SJCRH30 (cell line): ENCODE results near the gene KLHDC3. TPM values are rescaled to one million over a fixed set of nuclear protein-coding genes. Genes with fewer than 3 reads are reported as not detected.
"Not testable (repeated sequence)": the region's sequence is repeated elsewhere in the genome, so short reads cannot be mapped to it uniquely, and the experiment has no call there.

Experiments
- DNase-seq, 2 experiments: peaks; one replicate each; pipeline ENCODE4 v3.0.0-alpha.2; 2015 to 2020
- H3K27ac ChIP-seq: fragments of 250-450 bp; sonication (Bioruptor Pico); 2 replicates; pipeline ENCODE4 v1.5.1; 2020; ENCODE audit warnings: mild to moderate bottlenecking, moderate library complexity
- H3K27me3 ChIP-seq: fragments of 250-450 bp; sonication (Bioruptor Pico); 2 replicates; pipeline ENCODE4 v1.5.1; 2020; ENCODE audit warnings: mild to moderate bottlenecking, moderate library complexity
- H3K36me3 ChIP-seq: fragments of 250-450 bp; sonication (Bioruptor Pico); 2 replicates; pipeline ENCODE4 v1.5.1; 2020; ENCODE audit warnings: mild to moderate bottlenecking, moderate library complexity
- H3K4me1 ChIP-seq: fragments of 250-450 bp; sonication (Bioruptor Pico); 2 replicates; pipeline ENCODE4 v1.5.1; 2020; ENCODE audit warnings: mild to moderate bottlenecking, moderate library complexity
- H3K4me3 ChIP-seq: fragments of 250-450 bp; sonication (Bioruptor Pico); 2 replicates; pipeline ENCODE4 v1.5.1; 2020; ENCODE audit warnings: mild to moderate bottlenecking, moderate library complexity
- H3K9me3 ChIP-seq: fragments of 250-450 bp; sonication (Bioruptor Pico); replicated peaks from 2 replicates; pipeline ENCODE4 v1.5.1; 2020; ENCODE audit warnings: mild to moderate bottlenecking, moderate library complexity
- total RNA-seq: library from RNA; depleted of rRNA; stranded (reverse); fragments of >200 nt; shearing (Covaris generic); gene quantifications from 2 replicates; pipeline ENCODE4 v1.2.3, GENCODE V29; 2014

KLHDC3 gene
- total RNA-seq, 1 experiment from 2014 or later = 115 TPM

GRCh38 chr6:43032326-43032725, 18.3 kb downstream of the KLHDC3 start:
- H3K27ac ChIP-seq = no peak overlapping the region
- no peak for DNase-seq
- no peak overlapping the region for H3K4me3 ChIP-seq
- peaks cover 57% of the 10 kb centered on the region for H3K36me3 ChIP-seq
- no peaks in the 10 kb centered on the region for H3K9me3 ChIP-seq
- no peaks in the 10 kb centered on the region for H3K4me1 ChIP-seq
- no peaks in the 10 kb centered on the region for H3K27me3 ChIP-seq

GRCh38 chr6:43033496-43034189, 19.6 kb downstream of the KLHDC3 start:
- Histone ChIP-seq H3K27me3 (no peaks in the 10 kb centered on the region), H3K27ac (no peak overlapping the region), H3K4me1 (no peaks in the 10 kb centered on the region), H3K9me3 (no peaks in the 10 kb centered on the region), H3K36me3 (peaks cover 51% of the 10 kb centered on the region), H3K4me3 (no peak overlapping the region)
- no peak for DNase-seq

DNA sequence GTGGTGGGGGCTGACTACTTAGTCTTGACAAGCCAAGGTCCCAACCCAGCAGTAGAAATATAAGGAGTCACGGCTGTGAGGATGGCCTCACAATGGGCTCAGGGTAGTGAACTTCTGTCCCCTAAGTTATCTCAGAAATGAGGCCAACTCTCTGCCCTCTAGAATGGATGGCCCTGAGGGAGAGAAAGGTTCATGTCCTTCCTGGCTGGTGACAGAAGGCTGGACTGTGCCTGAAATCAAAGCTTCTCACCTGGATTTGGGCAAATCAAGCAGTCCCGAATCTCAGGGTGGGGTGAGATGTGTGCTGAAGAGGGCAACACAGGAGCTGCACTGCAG, 20.1 kb downstream of the KLHDC3 start:
- Histone ChIP-seq H3K27me3 (no peaks in the 10 kb centered on the region), H3K9me3 (no peaks in the 10 kb centered on the region), H3K27ac (no peak overlapping the region), H3K36me3 (peaks cover 46% of the 10 kb centered on the region), H3K4me3 (no peak overlapping the region), H3K4me1 (no peaks in the 10 kb centered on the region)
- DNase-seq = no peak

GRCh38 chr6:43035495-43036194, 21.6 kb downstream of the KLHDC3 start:
- H3K27ac ChIP-seq = no peak overlapping the region
- H3K9me3 ChIP-seq = no peaks in the 10 kb centered on the region
- no peak overlapping the region for H3K4me3 ChIP-seq
- no peak for DNase-seq
- no peaks in the 10 kb centered on the region for H3K4me1 ChIP-seq
- no peaks in the 10 kb centered on the region for H3K27me3 ChIP-seq
- peaks cover 31% of the 10 kb centered on the region for H3K36me3 ChIP-seq

DNA sequence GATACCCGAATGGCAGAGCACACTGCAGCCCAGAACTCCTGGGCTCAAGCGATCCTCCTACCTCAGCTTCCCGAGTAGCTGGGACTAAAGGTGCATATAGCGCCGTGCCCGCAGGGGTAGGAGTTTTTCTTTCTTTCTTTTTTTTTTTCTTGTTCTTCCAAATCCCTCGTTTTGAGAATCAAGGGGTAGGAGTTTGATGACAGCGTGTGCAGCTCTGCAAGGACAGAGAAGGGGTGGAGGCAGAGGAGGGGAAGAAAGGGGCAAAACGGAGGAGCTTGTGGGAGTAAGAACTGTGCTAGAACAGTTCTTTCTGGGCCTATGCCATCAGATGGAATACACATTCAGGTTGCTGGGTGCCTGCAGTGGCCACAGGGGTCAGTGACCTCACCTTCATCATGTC, 22.7 kb downstream of the KLHDC3 start:
- no peak for DNase-seq
- H3K27ac ChIP-seq = no peak overlapping the region
- no peak overlapping the region for H3K4me3 ChIP-seq
- H3K4me1 ChIP-seq = no peaks in the 10 kb centered on the region
- no peaks in the 10 kb centered on the region for H3K27me3 ChIP-seq
- H3K9me3 ChIP-seq = no peaks in the 10 kb centered on the region
- H3K36me3 ChIP-seq = peaks cover 26% of the 10 kb centered on the region

DNA sequence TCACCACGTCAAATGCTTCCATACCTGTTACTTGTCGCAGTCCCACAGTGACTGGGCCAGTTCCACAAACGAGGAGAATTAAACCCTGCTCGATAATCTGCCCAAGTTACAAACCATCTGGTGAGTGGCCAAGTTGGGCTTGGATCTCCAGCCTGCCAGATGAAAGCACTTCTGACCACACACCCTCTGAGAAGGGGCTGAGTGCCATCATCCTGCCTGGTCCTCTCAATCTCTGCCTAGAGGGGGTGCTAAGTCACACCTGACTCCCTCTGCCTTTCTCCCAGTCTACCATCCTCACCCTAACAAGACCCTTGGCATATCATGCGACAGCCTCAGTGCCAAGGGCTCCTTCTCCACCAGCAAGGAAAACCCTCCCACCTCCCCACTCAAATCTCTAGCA, 23.1 kb downstream of the KLHDC3 start:
- H3K4me3 ChIP-seq = no peak overlapping the region
- no peaks in the 10 kb centered on the region for H3K4me1 ChIP-seq
- peaks cover 26% of the 10 kb centered on the region for H3K36me3 ChIP-seq
- H3K27me3 ChIP-seq = no peaks in the 10 kb centered on the region
- H3K9me3 ChIP-seq = no peaks in the 10 kb centered on the region
- DNase-seq = no peak
- H3K27ac ChIP-seq = no peak overlapping the region

GRCh38 chr6:43037706-43038105, 23.7 kb downstream of the KLHDC3 start:
- Histone ChIP-seq H3K4me3 (no peak overlapping the region), H3K9me3 (no peaks in the 10 kb centered on the region), H3K27ac (no peak overlapping the region), H3K27me3 (no peaks in the 10 kb centered on the region), H3K4me1 (no peaks in the 10 kb centered on the region), H3K36me3 (peaks cover 30% of the 10 kb centered on the region)
- DNase-seq = no peak

GRCh38 chr6:43038727-43039126, 24.7 kb downstream of the KLHDC3 start:
- Histone ChIP-seq H3K36me3 (peaks cover 24% of the 10 kb centered on the region), H3K4me1 (no peaks in the 10 kb centered on the region), H3K4me3 (no peak overlapping the region), H3K27me3 (no peaks in the 10 kb centered on the region), H3K9me3 (no peaks in the 10 kb centered on the region), H3K27ac (no peak overlapping the region)
- no peak for DNase-seq

GRCh38 chr6:43040542-43041257, 26.7 kb downstream of the KLHDC3 start:
- DNase-seq = no peak
- Histone ChIP-seq H3K36me3 (peaks cover 22% of the 10 kb centered on the region), H3K27me3 (no peaks in the 10 kb centered on the region), H3K4me1 (no peaks in the 10 kb centered on the region), H3K27ac (no peak overlapping the region), H3K4me3 (no peak overlapping the region), H3K9me3 (no peaks in the 10 kb centered on the region)

DNA sequence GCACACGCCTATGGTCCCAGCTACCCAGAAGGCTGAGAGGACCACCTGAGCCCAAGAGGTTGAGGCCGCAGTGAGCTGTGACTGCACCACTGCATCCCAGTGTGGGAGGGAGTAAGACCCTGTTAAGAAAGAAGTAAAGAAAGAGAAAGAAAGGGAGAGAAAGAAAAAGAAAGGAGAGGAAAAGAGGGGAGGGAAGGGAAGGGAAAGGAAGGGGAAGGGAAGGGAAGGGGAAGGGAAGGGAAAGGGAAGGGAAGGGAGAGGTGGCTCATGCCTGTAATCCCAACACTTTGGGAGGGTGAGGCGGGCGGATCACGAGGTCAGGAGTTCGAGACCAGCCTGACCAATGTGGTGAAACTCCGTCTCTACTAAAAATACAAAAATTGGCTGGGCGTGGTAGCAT, 27.4 kb downstream of the KLHDC3 start:
- DNase-seq, H3K27ac ChIP-seq, H3K4me3 ChIP-seq, H3K9me3 ChIP-seq, H3K4me1 ChIP-seq, H3K27me3 ChIP-seq: not testable (repeated sequence)
- H3K36me3 ChIP-seq = peaks cover 15% of the 10 kb centered on the region

GRCh38 chr6:43043310-43043709, 29.3 kb downstream of the KLHDC3 start:
- Histone ChIP-seq H3K4me3 (no peak overlapping the region), H3K36me3 (peaks cover 7% of the 10 kb centered on the region), H3K4me1 (no peaks in the 10 kb centered on the region), H3K27ac (no peak overlapping the region), H3K9me3 (no peaks in the 10 kb centered on the region), H3K27me3 (no peaks in the 10 kb centered on the region)
- DNase-seq = no peak

DNA sequence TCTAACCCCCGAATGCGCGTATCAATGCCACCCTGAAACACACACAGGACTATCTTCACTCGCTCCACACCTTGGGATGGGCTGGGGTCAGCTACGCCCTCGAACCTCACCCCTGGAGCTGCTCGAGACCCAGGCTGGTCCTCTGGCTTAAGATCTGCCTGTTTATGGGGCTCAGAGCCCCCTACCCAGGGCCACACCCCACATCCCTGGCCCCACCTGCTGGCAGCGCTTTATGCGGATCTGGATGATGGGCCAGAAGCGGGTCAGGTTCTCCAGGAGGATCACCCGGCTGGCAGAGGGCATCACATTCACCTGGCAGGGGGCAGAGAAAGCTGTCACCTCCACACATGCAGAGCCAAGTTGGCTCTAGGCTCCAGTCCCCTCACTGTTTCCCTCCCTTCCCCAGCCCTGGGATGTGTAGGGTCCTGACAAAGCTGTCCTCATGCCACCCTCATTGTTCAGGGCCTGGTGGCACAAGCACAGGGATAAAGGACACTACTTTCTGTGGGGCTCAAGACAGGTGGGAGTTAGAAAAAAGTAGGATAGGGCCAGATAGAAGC, 31.4 kb downstream of the KLHDC3 start:
- DNase-seq = no peak
- Histone ChIP-seq H3K4me3 (no peak overlapping the region), H3K9me3 (no peaks in the 10 kb centered on the region), H3K4me1 (no peaks in the 10 kb centered on the region), H3K27ac (no peak overlapping the region), H3K27me3 (no peaks in the 10 kb centered on the region), H3K36me3 (peaks cover 14% of the 10 kb centered on the region)

GRCh38 chr6:43047998-43048397, 33.9 kb downstream of the KLHDC3 start:
- peaks cover 10% of the 10 kb centered on the region for H3K36me3 ChIP-seq
- no peak overlapping the region for H3K4me3 ChIP-seq
- DNase-seq = no peak
- H3K27ac ChIP-seq = no peak overlapping the region
- no peaks in the 10 kb centered on the region for H3K9me3 ChIP-seq
- no peaks in the 10 kb centered on the region for H3K27me3 ChIP-seq
- H3K4me1 ChIP-seq = peaks cover 11% of the 10 kb centered on the region; the same call in 1 of the 2 replicates

DNA sequence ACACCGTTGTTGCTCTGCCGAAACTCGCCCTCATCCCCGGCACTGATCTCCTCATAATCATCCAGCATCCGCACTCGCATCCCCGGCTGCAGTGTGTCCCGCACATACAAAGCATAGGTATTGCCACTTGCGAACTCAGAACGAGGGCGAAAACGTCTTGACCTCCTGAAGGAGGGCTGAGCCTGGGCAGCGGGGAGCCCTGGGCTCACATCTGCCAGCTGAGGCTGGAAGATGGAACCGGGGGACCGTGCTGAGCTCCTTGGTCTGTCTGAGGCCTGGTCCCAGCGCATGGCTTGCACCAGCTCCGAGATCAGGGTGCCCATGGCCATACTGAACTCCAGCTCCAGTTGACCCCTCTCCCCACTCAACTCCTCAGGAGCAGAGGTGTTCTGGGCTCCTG, 36.9 kb downstream of the KLHDC3 start:
- Histone ChIP-seq H3K9me3 (no peaks in the 10 kb centered on the region), H3K27ac (no peak overlapping the region), H3K4me1 (peaks cover 11% of the 10 kb centered on the region; the same call in 1 of the 2 replicates), H3K27me3 (no peaks in the 10 kb centered on the region), H3K4me3 (no peak overlapping the region), H3K36me3 (peaks cover 10% of the 10 kb centered on the region)
- DNase-seq = no peak

DNA sequence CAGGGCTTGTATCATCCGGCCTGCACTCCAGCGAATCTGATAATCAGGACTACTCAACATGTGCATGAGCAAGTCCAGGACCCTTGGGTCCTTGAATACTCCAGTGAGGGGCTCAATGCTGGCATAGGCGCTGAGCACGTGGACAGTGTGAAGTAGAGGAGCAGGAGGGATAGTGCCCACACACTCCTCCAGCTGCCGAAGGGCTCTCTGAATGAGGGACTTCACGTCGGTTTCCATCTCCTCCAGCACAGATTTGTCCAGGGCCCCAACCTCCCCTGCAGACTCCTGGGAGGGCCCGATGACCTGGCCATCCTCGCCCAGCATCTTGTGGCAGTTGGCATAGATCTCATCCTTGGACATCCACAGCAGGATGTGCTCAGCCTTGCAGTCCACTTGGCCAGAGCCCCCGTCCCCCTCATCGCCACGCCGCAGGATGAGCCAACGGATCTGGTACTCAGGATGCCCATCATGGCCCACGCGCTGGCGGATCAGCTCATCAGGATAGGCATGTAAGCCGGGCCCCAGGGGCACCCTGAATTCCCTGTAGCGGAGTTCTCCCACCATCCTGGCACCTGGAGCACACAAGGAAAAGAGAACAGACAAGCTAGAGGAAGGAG, 38.3 kb downstream of the KLHDC3 start:
- Histone ChIP-seq H3K4me3 (peak overlapping the region; percentile 80), H3K36me3 (peaks cover 10% of the 10 kb centered on the region), H3K27me3 (no peaks in the 10 kb centered on the region), H3K27ac (peak overlapping the region; percentile 85), H3K9me3 (no peaks in the 10 kb centered on the region), H3K4me1 (peaks cover 11% of the 10 kb centered on the region; the same call in 1 of the 2 replicates)
- no peak for DNase-seq
